ENCODE measurements around the gene ORAI1. TPM values are rescaled to one million over a fixed set of nuclear protein-coding genes. Genes with fewer than 3 reads are reported as not detected.

Gene ORAI1
- total and polyA plus RNA-seq, 2 of the 13 experiments (the other 11 are each of a cell fraction or from before 2014, with no cell fraction given), result 9.2 to 17.2 TPM

- 0 out of 2 replicates have a peak, but pooled peaks have one; percentile 46 for TF ChIP-seq THYN1 (CRISPR knock-in tag; IDR thresholded peaks at IDR 0.05; ENCODE audit: borderline replicate concordance, low read depth)
- TF ChIP-seq ZNF598 (CRISPR knock-in tag; IDR thresholded peaks at IDR 0.05; ENCODE audit: borderline replicate concordance), result peak; percentile 62; the same call in 1 of the 2 replicates
- TF ChIP-seq ZIK1 (CRISPR knock-in tag; IDR thresholded peaks at IDR 0.05; ENCODE audit: borderline replicate concordance, low read depth), result no peak
- TF ChIP-seq KLF13 (CRISPR knock-in tag; IDR thresholded peaks at IDR 0.05), result no peak
- peak; percentile 39; the same call in 1 of the 2 replicates for TF ChIP-seq NRL (CRISPR knock-in tag; IDR thresholded peaks at IDR 0.05; ENCODE audit: borderline replicate concordance)
- 0 out of 2 replicates have a peak, but pooled peaks have one; percentile 60 for TF ChIP-seq ZSCAN21 (CRISPR knock-in tag; IDR thresholded peaks at IDR 0.05; ENCODE audit: borderline replicate concordance)
- TF ChIP-seq, protein P1, sequence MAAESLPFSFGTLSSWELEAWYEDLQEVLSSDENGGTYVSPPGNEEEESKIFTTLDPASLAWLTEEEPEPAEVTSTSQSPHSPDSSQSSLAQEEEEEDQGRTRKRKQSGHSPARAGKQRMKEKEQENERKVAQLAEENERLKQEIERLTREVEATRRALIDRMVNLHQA (CRISPR knock-in tag; IDR thresholded peaks at IDR 0.05), result no peak
- no peak for TF ChIP-seq IKZF1 (IDR thresholded peaks at IDR 0.05)
- no peak for TF ChIP-seq TP53 (CRISPR knock-in tag; conservative IDR thresholded peaks at IDR 0.05)
- TF ChIP-seq PPARG (CRISPR knock-in tag; conservative IDR thresholded peaks at IDR 0.05), result peak; percentile 57; the same call in 1 of the 2 replicates
- TF ChIP-seq JUND (CRISPR knock-in tag; IDR thresholded peaks at IDR 0.05), result no peak
- no peak for TF ChIP-seq SATB2 (CRISPR knock-in tag; IDR thresholded peaks at IDR 0.05)
- TF ChIP-seq SKI (IDR thresholded peaks at IDR 0.05; ENCODE audit: partially characterized antibody), result peak; percentile 81
- no peak; the same call in 1 of the 2 replicates for TF ChIP-seq ZNF329 (CRISPR knock-in tag; IDR thresholded peaks at IDR 0.05; ENCODE audit: low read depth)
- TF ChIP-seq HDAC1 (CRISPR knock-in tag; IDR thresholded peaks at IDR 0.05), result peak; percentile 86
- TF ChIP-seq DNMT1 (CRISPR knock-in tag; IDR thresholded peaks at IDR 0.05), result no peak
- no peak for TF ChIP-seq ZNF160 (CRISPR knock-in tag; IDR thresholded peaks at IDR 0.05)
- no peak for TF ChIP-seq SOX6 (IDR thresholded peaks at IDR 0.05)
- peak; percentile 31; the same call in 1 of the 2 replicates for TF ChIP-seq SOX6 (CRISPR knock-in tag; IDR thresholded peaks at IDR 0.05)
- peak; percentile 14; the same call in 1 of the 2 replicates for TF ChIP-seq ARNT2 (CRISPR knock-in tag; IDR thresholded peaks at IDR 0.05; ENCODE audit: low read depth)
- no peak for TF ChIP-seq ZSCAN30 (CRISPR knock-in tag; IDR thresholded peaks at IDR 0.05)
- TF ChIP-seq, protein P2, sequence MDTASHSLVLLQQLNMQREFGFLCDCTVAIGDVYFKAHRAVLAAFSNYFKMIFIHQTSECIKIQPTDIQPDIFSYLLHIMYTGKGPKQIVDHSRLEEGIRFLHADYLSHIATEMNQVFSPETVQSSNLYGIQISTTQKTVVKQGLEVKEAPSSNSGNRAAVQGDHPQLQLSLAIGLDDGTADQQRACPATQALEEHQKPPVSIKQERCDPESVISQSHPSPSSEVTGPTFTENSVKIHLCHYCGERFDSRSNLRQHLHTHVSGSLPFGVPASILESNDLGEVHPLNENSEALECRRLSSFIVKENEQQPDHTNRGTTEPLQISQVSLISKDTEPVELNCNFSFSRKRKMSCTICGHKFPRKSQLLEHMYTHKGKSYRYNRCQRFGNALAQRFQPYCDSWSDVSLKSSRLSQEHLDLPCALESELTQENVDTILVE (CRISPR knock-in tag; IDR thresholded peaks at IDR 0.05), result no peak; the same call in 1 of the 2 replicates
- TF ChIP-seq AKAP8 (CRISPR knock-in tag; IDR thresholded peaks at IDR 0.05), result no peak
- TF ChIP-seq ZNF3 (CRISPR knock-in tag; IDR thresholded peaks at IDR 0.05), result no peak
- TF ChIP-seq ZNF713 (CRISPR knock-in tag; IDR thresholded peaks at IDR 0.05), result no peak
- TF ChIP-seq RXRB (CRISPR knock-in tag; IDR thresholded peaks at IDR 0.05; ENCODE audit: borderline replicate concordance), result peak; percentile 90
- peak; percentile 43 for TF ChIP-seq SALL2 (CRISPR knock-in tag; IDR thresholded peaks at IDR 0.05)
- TF ChIP-seq PAF1 (CRISPR knock-in tag; IDR thresholded peaks at IDR 0.05), result no peak
- TF ChIP-seq, protein P3, sequence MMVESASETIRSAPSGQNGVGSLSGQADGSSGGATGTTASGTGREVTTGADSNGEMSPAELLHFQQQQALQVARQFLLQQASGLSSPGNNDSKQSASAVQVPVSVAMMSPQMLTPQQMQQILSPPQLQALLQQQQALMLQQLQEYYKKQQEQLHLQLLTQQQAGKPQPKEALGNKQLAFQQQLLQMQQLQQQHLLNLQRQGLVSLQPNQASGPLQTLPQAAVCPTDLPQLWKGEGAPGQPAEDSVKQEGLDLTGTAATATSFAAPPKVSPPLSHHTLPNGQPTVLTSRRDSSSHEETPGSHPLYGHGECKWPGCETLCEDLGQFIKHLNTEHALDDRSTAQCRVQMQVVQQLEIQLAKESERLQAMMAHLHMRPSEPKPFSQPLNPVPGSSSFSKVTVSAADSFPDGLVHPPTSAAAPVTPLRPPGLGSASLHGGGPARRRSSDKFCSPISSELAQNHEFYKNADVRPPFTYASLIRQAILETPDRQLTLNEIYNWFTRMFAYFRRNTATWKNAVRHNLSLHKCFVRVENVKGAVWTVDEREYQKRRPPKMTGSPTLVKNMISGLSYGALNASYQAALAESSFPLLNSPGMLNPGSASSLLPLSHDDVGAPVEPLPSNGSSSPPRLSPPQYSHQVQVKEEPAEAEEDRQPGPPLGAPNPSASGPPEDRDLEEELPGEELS (CRISPR knock-in tag; IDR thresholded peaks at IDR 0.05), result peak; percentile 38
- no peak for TF ChIP-seq HNRNPH1 (optimal IDR thresholded peaks at IDR 0.05; ENCODE audit: low read depth, low read length)
Measured at GRCh38 chr12:121626087-121626852, at the start of gene ORAI1 (continued).
